Measurements from ENCODE around the gene ZFAND3.

- TF ChIP-seq CTCF (IDR thresholded peaks at IDR 0.05; ENCODE audit: borderline replicate concordance, extremely low read depth, low read length, poor library complexity, severe bottlenecking) (no peak), EZH2 (IDR thresholded peaks at IDR 0.05; ENCODE audit: borderline replicate concordance, low read depth, low read length, severe bottlenecking) (no peak)
Observed at GRCh38 chr6:37798436-37799262, 20.9 kb upstream of the ZFAND3 start.
